Renal cortical epithelial cell (primary cell): ENCODE data around the gene LIMS2. TPM values are rescaled to one million over a fixed set of nuclear protein-coding genes. Genes with fewer than 3 reads are reported as not detected.
A peak's percentile ranks its signal among the peaks of the same experiment; 100 is the strongest.

Experiments used
- DNase-seq: peaks from one replicate; pipeline ENCODE4 v3.0.0-alpha.2; 2011; ENCODE audit warnings: low read depth
- total RNA-seq: library from RNA; depleted of rRNA; stranded (reverse); fragments of >200 nt; gene quantifications from 2 replicates; pipeline ENCODE4 v1.2.3, GENCODE V29; 2014

LIMS2 gene
- total RNA-seq, 1 donor from 2014 or later, result 3.7 TPM

- peak; percentile 79 for DNase-seq
These were observed 25.9 kb upstream of the LIMS2 start, which contains the start of gene SFT2D3 for GRCh38 chr2:127701193-127701650. SFT2D3 (plus strand) TSS chr2:127701497; CDS start chr2:127701529, 32 bp downstream.

GRCh38 chr2:127700527-127701192 is 25.3 kb upstream of the LIMS2 start:
- DNase-seq, result peak; percentile 23

GRCh38 chr2:127698553-127699355 is 23.4 kb upstream of the LIMS2 start:
- DNase-seq, result no peak

- no peak for DNase-seq
These were observed 22.3 kb upstream of the LIMS2 start for GRCh38 chr2:127697482-127698180.

DNA sequence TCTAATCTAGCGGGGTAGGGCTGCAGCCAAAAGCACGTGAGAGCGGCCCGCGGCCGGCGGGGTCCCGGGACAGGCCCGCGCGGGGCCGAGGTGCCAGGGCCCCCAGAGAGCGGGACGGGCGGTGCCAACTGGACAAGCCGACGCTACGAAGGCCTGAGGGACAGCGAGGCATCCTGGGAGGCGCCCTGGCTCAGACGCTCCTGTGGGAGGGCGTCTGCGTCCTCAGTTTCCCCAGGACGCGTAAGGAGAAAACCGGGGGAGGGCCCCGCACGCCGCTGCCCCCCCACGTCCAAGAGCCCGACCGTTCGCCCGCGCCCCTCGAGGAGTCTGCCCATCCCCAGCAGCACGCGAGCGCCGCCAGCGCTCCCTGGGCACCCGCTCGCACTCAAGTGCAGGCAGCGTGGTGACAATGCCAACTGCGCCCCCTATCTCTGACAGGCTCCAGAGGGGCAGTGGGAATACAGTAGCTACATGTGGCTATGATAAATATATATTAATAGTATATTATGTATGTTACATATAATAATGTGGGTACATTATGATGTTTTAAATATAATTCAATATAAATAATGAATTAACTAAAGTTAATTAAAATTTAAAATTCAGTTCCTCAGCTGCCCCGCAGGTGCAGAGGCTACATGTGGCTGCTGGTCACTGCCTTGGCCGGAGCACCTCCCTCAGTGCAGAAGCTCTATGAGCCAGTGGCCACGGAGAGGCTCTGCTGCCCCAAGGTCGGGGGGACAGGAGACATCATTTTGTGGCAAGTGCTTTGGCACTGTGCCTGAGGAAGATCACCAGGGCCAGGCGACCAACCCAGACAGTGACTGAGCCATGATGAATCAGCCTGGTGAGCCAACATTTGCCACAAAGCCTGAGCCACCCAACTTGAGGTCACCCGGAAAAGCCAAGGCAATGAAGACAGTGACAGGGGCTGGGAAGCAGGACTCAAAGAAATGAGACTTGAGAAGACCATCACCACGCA is 20.5 kb upstream of the LIMS2 start:
- DNase-seq, result peak; percentile 22

DNA sequence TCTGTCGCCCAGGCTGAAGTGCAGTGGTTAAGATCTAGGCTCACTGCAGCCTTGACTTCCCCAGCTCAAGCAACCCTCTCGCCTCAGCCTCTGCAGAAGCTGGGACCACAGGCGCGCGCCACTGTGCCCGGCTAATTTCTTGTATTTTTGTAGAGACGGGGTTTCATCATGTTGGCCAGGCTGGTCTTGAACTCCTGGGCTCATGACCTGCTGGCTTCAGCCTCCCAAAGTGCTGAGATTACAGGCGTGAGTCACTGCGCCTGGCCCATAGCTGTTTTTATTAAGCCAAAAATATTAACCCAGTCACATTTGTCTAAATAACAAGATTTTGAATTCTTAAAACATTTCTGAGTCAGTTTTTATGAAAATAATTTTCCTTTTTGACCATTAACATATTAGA is 19.7 kb upstream of the LIMS2 start:
- no peak for DNase-seq

DNA sequence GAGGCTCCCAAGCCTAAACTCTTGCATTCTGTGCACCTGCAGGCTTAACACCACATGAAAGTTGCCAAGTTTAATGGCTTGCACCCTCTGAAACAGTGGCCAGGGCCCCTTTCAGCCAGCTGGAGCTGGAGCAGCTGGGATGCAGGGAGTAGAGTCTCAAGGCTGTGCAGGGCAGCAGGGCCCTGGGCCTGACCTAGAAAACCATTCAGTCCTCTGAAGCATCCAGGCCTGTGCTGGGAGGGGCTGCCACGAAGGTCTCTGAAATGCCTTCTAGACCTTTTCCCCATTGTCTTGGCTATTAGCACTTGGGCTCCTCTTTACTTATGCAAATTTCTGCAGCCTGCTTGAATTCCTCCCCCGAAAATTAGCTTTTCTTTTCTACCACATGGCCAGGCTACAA is 15.4 kb upstream of the LIMS2 start:
- no peak for DNase-seq

- DNase-seq, result no peak
These were observed 13.1 kb upstream of the LIMS2 start for GRCh38 chr2:127688405-127688804.

DNA sequence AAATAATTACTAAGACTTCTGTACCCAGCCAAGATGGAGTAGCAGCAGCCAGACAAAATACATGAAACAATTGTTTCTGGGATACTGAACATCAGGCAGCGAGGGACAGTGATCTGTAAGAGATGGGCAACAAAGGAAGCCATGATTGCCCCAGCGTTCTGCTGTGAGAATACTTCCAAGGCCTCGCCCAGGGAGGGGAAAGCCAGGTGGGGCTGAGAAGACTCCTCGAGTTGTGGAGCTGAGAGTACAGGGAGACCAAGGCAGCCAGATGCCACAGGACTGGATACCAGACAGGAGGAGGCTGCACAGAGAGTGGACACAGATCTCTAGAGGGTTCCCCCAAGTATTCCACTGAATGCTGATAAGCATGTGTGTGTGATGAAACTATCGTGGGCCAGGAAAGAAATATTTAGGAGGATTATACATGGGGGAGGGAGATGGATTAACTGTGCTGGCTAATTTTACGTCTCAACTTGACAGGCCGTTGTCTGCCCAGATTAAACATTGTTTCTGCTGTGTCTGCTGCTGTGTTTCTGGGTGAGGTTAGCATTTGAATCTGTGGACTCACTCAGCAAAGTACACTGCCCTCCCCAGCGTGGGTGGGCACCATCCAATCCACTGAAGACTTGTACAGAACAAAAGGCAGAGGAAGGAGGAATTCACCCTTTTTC is 10.2 kb upstream of the LIMS2 start:
- DNase-seq, result no peak

- no peak for DNase-seq
These were observed 8.4 kb upstream of the LIMS2 start for GRCh38 chr2:127683757-127684156.

DNA sequence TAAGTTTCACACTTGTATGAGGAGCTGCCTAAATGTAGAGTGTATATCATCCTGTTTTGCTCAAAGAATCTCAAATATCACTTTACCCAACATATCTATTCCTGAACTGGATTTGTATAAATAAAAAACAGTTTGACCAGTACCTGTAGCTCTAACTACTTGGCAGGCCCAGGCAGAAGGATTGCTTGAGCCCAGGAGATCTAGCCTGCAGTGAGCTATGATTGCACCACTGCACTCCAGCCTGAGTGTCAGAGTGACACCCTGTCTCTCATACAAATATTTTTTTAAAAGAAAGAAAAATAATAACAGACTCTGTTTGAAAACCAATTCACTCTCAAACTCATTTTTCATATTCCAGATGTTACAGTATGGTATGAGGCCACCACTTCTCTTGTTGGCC is 7.7 kb upstream of the LIMS2 start:
- DNase-seq, result no peak

GRCh38 chr2:127681976-127682857 is 6.9 kb upstream of the LIMS2 start:
- DNase-seq, result no peak

GRCh38 chr2:127681288-127681804 is 6.0 kb upstream of the LIMS2 start:
- no peak for DNase-seq

- no peak for DNase-seq
These were observed 5.5 kb upstream of the LIMS2 start for GRCh38 chr2:127680706-127681287.

- no peak for DNase-seq
These were observed 4.5 kb upstream of the LIMS2 start for GRCh38 chr2:127679680-127680361.

- DNase-seq, result no peak
These were observed 3.7 kb upstream of the LIMS2 start for GRCh38 chr2:127678991-127679390.

DNA sequence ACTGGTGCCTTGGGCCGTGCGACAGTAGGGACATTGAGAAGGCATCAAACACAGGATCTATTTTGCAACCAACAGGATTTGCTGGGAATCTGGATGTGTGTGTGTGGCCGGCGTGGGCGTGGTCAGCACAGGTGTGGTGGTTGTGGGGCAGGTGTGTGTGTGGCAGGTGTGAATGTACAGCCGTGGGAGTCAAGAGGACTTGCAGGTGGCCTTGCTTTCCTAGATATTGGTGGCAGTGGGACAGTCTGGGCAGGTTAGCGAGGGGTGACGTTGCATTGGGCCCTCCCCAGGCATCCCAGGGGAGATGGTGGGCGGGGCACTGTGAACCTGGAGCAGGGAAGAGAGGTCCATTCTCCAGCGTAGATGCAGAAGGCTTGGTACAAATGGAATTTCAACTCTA is 3.2 kb upstream of the LIMS2 start:
- no peak for DNase-seq

- DNase-seq, result no peak
These were observed 1.6 kb upstream of the LIMS2 start for GRCh38 chr2:127676906-127677305.
